Loucy (cell line): ENCODE measurements around the gene SMARCB1.
A peak's percentile ranks its signal among the peaks of the same experiment; 100 is the strongest.

ENCODE experiments used
- H2AFZ ChIP-seq: fragments of 200-600 bp; sonication (generic); 2 replicates; pipeline ENCODE4 v1.6.0; 2016; ENCODE audit warnings: antibody characterized with exemption, mild to moderate bottlenecking, low read length, moderate library complexity
- H3F3A ChIP-seq: fragments of 200-600 bp; 2 replicates; pipeline ENCODE4 v1.6.0; 2016; ENCODE audit warnings: antibody characterized with exemption, low read depth, mild to moderate bottlenecking
- H3K27me3 ChIP-seq: fragments of 200-600 bp; sonication (generic); 2 replicates; pipeline ENCODE4 v1.6.1; 2014; ENCODE audit warnings: low read length, mild to moderate bottlenecking; ENCODE audit not compliant: insufficient read depth, poor library complexity, severe bottlenecking
- H3K36me3 ChIP-seq: fragments of 200-600 bp; sonication (generic); 2 replicates; pipeline ENCODE4 v1.6.1; 2016; ENCODE audit warnings: low read length; ENCODE audit not compliant: insufficient read depth
- H3K4me1 ChIP-seq: fragments of 200-600 bp; sonication (generic); 2 replicates; pipeline ENCODE4 v1.5.1; 2014; ENCODE audit warnings: low read length, mild to moderate bottlenecking; ENCODE audit not compliant: insufficient read depth, poor library complexity, severe bottlenecking
- H3K4me2 ChIP-seq: fragments of 200-600 bp; sonication (generic); 2 replicates; pipeline ENCODE4 v1.6.0; 2014; ENCODE audit warnings: antibody characterized with exemption, low read length, low read depth, mild to moderate bottlenecking; ENCODE audit not compliant: poor library complexity, severe bottlenecking
- H3K4me3 ChIP-seq: fragments of 200-600 bp; sonication (generic); 2 replicates; pipeline ENCODE4 v1.5.1; 2014; ENCODE audit warnings: low read length, mild to moderate bottlenecking, mixed read lengths; ENCODE audit not compliant: poor library complexity, severe bottlenecking
- H3K79me2 ChIP-seq: fragments of 200-600 bp; sonication (generic); 2 replicates; pipeline ENCODE4 v1.6.1; 2014; ENCODE audit warnings: low read length; ENCODE audit not compliant: insufficient read depth
- H3K9ac ChIP-seq: fragments of 200-600 bp; sonication (generic); 2 replicates; pipeline ENCODE4 v1.6.0; 2014; ENCODE audit warnings: mild to moderate bottlenecking, low read depth, low read length, moderate library complexity; ENCODE audit not compliant: poor library complexity, severe bottlenecking
- H3K9me2 ChIP-seq: fragments of 200-600 bp; sonication (generic); replicated peaks from 2 replicates; pipeline ENCODE4 v1.6.1; 2016; ENCODE audit warnings: low read depth, low read length, mixed read lengths
- H3K9me3 ChIP-seq: fragments of 200-600 bp; sonication (generic); 2 replicates; pipeline ENCODE4 v1.6.1; 2014; ENCODE audit warnings: mild to moderate bottlenecking, antibody characterized with exemption, low read length, low read depth; ENCODE audit not compliant: insufficient read depth
- H4K20me1 ChIP-seq: fragments of 200-600 bp; sonication (generic); 2 replicates; pipeline ENCODE4 v1.6.0; 2014; ENCODE audit warnings: antibody characterized with exemption, low read length, mild to moderate bottlenecking; ENCODE audit not compliant: insufficient read depth, poor library complexity, severe bottlenecking
- EZH2phosphoT487 ChIP-seq: fragments of 200-600 bp; IDR thresholded peaks from 2 replicates; pipeline ENCODE4 v1.6.1; 2018; ENCODE audit warnings: antibody characterized with exemption, mild to moderate bottlenecking, moderate library complexity, borderline replicate concordance
- TF ChIP-seq, protein P1 (sequence below): fragments of 200-600 bp; sonication (generic); conservative IDR thresholded peaks from 2 replicates; pipeline ENCODE4 v1.5.1; 2014; ENCODE audit warnings: mild to moderate bottlenecking, antibody characterized with exemption, low read length

The SMARCB1 gene

DNA sequence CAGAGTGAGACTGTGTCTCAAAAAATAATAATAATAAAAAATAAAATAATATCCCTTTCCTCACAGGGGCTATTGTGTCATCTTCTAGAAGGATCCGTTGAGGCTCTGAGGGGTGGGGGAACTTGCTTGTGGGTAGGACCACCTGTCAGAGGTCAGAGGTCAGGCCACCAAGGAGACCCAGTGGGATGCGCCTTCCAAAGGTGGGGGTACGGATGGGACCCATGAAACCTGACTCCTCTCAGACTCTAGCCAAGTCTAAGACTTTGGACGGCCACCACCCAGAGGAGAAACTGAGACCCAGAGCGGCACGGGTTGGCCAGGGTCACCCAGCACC is 14.5 kb upstream of the SMARCB1 start:
- Histone ChIP-seq H3K27me3 (no peaks in the 10 kb centered on the region), H4K20me1 (no peaks in the 10 kb centered on the region), H3F3A (no peaks in the 10 kb centered on the region), H3K9me3 (no peaks in the 10 kb centered on the region), H3K79me2 (no peaks in the 10 kb centered on the region), H3K9me2 (no peaks in the 10 kb centered on the region), H3K4me1 (peaks cover 5% of the 10 kb centered on the region), H3K36me3 (no peaks in the 10 kb centered on the region), H3K4me2 (peak overlapping the region; percentile 33), H3K9ac (no peak overlapping the region), H2AFZ (no peak overlapping the region), H3K4me3 (peak overlapping the region; percentile 20)
- TF ChIP-seq EZH2phosphoT487: no peak
- TF ChIP-seq, protein P1, sequence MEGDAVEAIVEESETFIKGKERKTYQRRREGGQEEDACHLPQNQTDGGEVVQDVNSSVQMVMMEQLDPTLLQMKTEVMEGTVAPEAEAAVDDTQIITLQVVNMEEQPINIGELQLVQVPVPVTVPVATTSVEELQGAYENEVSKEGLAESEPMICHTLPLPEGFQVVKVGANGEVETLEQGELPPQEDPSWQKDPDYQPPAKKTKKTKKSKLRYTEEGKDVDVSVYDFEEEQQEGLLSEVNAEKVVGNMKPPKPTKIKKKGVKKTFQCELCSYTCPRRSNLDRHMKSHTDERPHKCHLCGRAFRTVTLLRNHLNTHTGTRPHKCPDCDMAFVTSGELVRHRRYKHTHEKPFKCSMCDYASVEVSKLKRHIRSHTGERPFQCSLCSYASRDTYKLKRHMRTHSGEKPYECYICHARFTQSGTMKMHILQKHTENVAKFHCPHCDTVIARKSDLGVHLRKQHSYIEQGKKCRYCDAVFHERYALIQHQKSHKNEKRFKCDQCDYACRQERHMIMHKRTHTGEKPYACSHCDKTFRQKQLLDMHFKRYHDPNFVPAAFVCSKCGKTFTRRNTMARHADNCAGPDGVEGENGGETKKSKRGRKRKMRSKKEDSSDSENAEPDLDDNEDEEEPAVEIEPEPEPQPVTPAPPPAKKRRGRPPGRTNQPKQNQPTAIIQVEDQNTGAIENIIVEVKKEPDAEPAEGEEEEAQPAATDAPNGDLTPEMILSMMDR: no peak

GRCh38 chr22:23772649-23773473 is 13.9 kb upstream of the SMARCB1 start, which contains the start of gene MMP11:
MMP11 (plus strand) TSS chr22:23772849; CDS start chr22:23772871, 22 bp downstream.
- Histone ChIP-seq H3K79me2 (no peaks in the 10 kb centered on the region), H4K20me1 (no peaks in the 10 kb centered on the region), H3K36me3 (no peaks in the 10 kb centered on the region), H3K9me3 (no peaks in the 10 kb centered on the region), H3K9ac (no peak within 1 kb of the TSS), H3K4me2 (peak within 1 kb of the TSS; percentile 33), H3K9me2 (no peaks in the 10 kb centered on the region), H3K4me3 (peak within 1 kb of the TSS; percentile 20), H3K27me3 (no peaks in the 10 kb centered on the region), H3F3A (no peaks in the 10 kb centered on the region), H2AFZ (no peak within 1 kb of the TSS; the same call in 1 of the 2 replicates), H3K4me1 (peaks cover 5% of the 10 kb centered on the region)
- no peak for TF ChIP-seq EZH2phosphoT487
- TF ChIP-seq, protein P1: no peak

GRCh38 chr22:23773483-23774113 is 13.2 kb upstream of the SMARCB1 start:
- no peaks in the 10 kb centered on the region for H3K9me2 ChIP-seq
- H3F3A ChIP-seq: no peaks in the 10 kb centered on the region
- no peak overlapping the region for H3K4me3 ChIP-seq
- no peaks in the 10 kb centered on the region for H3K9me3 ChIP-seq
- H3K27me3 ChIP-seq: no peaks in the 10 kb centered on the region
- H3K4me1 ChIP-seq: peaks cover 5% of the 10 kb centered on the region
- no peak for TF ChIP-seq EZH2phosphoT487
- TF ChIP-seq, protein P1: no peak
- no peaks in the 10 kb centered on the region for H3K79me2 ChIP-seq
- H3K36me3 ChIP-seq: no peaks in the 10 kb centered on the region
- H4K20me1 ChIP-seq: no peaks in the 10 kb centered on the region
- H3K9ac ChIP-seq: no peak overlapping the region
- H2AFZ ChIP-seq: no peak overlapping the region
- H3K4me2 ChIP-seq: no peak overlapping the region
